Measurements from ENCODE around the gene ABR. TPM values are rescaled to one million over a fixed set of nuclear protein-coding genes. Genes with fewer than 3 reads are reported as not detected.
"Not testable (repeated sequence)": the region's sequence is repeated elsewhere in the genome, so short reads cannot be mapped to it uniquely, and the experiment has no call there.

ABR gene
- total RNA-seq, 2 experiments from 2014 or later = 143 to 156 TPM

DNA sequence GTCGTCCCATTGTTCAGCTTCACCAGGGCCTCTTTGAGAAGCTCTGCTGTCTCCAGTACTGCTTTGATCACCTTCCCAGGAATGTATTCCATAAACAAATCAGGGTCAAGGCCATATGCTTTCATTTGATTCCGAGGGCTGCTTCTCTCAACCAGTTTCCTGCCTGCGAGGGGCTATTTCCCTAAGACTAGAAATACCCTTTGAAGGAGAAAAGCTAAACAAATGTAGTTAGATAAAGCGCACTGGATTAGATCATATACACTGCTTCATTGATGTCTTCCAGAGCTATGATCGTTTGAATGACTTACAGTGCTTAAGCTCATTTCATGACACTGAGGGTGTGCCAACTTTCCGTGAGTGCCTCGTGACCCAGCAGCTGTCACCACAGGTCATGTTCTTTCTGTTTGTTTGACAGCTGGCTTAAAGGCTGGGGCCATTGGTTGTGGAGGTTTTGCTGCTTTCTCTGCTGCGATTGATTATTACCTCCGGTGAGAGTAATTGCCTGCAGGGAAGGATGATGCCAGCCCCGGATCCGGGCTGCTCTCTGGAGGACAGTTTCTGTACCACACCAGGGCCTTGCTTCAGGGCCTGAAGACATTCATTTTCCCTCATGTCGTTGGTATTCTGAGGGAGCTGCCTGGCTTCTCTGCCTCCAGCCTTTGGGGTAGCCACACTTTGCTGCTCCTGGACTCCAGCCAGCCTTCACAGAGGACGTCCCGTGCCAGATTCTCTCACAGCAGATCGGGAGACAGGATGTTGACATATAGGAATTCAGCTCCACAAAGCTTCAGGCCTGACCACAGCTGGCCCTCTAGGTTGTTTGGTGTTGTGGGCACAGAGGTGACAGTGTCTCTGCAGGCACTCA is 179.0 kb downstream of the ABR start:
- no peak for ATAC-seq
- Mint-ChIP-seq H3K36me3 (ENCODE audit: low read depth) (peaks cover 40% of the 10 kb centered on the region), H3K4me1 (ENCODE audit: low read depth) (peaks cover 30% of the 10 kb centered on the region), H3K9me3 (ENCODE audit: insufficient read depth) (no peaks in the 10 kb centered on the region), H3K27me3 (ENCODE audit: low read depth) (no peaks in the 10 kb centered on the region), H3K4me3 (no peak overlapping the region), H3K27ac (no peak overlapping the region)
- POLR2A ChIA-PET = no interaction called here
- DNase-seq = no peak
- CTCF ChIA-PET = interaction anchor here (0.8 to 1.4 kb wide), 3 partner anchors 20 to 223 kb away, joined by 3 to 6 read pairs (median 4); no protein-coding TSS in a partner anchor

- peak overlapping the region; percentile 95 for H3K27ac Mint-ChIP-seq
- CTCF ChIA-PET = interaction anchor here (1.3 to 4.7 kb wide), 5 partner anchors 9 to 586 kb away, joined by 4 to 47 read pairs (median 9); partner anchors contain the start of genes GLOD4, MRM3 and NXN
- peaks cover 23% of the 10 kb centered on the region for H3K4me1 Mint-ChIP-seq (ENCODE audit: low read depth)
- no peak for DNase-seq
- peaks cover 11% of the 10 kb centered on the region for H3K9me3 Mint-ChIP-seq (ENCODE audit: insufficient read depth)
- H3K36me3 Mint-ChIP-seq (ENCODE audit: low read depth) = peaks cover 33% of the 10 kb centered on the region
- no peak for ATAC-seq
- POLR2A ChIA-PET = interaction anchor here (1.1 kb wide), 1 partner anchor 120 kb away, joined by 3 read pairs; no protein-coding TSS in a partner anchor
- H3K27me3 Mint-ChIP-seq (ENCODE audit: low read depth) = no peaks in the 10 kb centered on the region
- peak overlapping the region; percentile 89 for H3K4me3 Mint-ChIP-seq
Observed at GRCh38 chr17:998111-998510, 181.7 kb downstream of the ABR start.

GRCh38 chr17:996554-997344 is 183.0 kb downstream of the ABR start, which contains the start of gene TIMM22:
TIMM22 (plus strand) TSS chr17:997129; CDS start chr17:997143, 14 bp downstream.
- peaks cover 11% of the 10 kb centered on the region for H3K9me3 Mint-ChIP-seq (ENCODE audit: insufficient read depth)
- H3K36me3 Mint-ChIP-seq (ENCODE audit: low read depth) = peaks cover 23% of the 10 kb centered on the region
- H3K27ac Mint-ChIP-seq = peak within 1 kb of the TSS; percentile 95
- peak within 1 kb of the TSS; percentile 89 for H3K4me3 Mint-ChIP-seq
- POLR2A ChIA-PET = interaction anchor here (0.6 to 1.9 kb wide), 8 partner anchors 10 to 282 kb away, joined by 3 to 9 read pairs (median 4); partner anchors contain the start of genes GLOD4, MRM3 and VPS53
- ATAC-seq = peak; percentile 98
- CTCF ChIA-PET = interaction anchor here (0.6 to 4.7 kb wide), 25 partner anchors 11 to 609 kb away, joined by 3 to 47 read pairs (median 4); partner anchors contain the start of genes GLOD4, MRM3 and NXN
- H3K4me1 Mint-ChIP-seq (ENCODE audit: low read depth) = peaks cover 23% of the 10 kb centered on the region
- H3K27me3 Mint-ChIP-seq (ENCODE audit: low read depth) = no peaks in the 10 kb centered on the region
- DNase-seq = peak; percentile 95

GRCh38 chr17:995324-995723 is 184.5 kb downstream of the ABR start:
- H3K27me3 Mint-ChIP-seq (ENCODE audit: low read depth); H3K27ac Mint-ChIP-seq; ATAC-seq; DNase-seq; H3K4me3 Mint-ChIP-seq; H3K36me3 Mint-ChIP-seq (ENCODE audit: low read depth); POLR2A ChIA-PET: not testable (repeated sequence)
- Mint-ChIP-seq H3K9me3 (ENCODE audit: insufficient read depth) (peaks cover 11% of the 10 kb centered on the region), H3K4me1 (ENCODE audit: low read depth) (peaks cover 23% of the 10 kb centered on the region)
- CTCF ChIA-PET = interaction anchor here (4.7 kb wide), 1 partner anchor 15 kb away, joined by 47 read pairs; the partner anchor contains the start of gene NXN

DNA sequence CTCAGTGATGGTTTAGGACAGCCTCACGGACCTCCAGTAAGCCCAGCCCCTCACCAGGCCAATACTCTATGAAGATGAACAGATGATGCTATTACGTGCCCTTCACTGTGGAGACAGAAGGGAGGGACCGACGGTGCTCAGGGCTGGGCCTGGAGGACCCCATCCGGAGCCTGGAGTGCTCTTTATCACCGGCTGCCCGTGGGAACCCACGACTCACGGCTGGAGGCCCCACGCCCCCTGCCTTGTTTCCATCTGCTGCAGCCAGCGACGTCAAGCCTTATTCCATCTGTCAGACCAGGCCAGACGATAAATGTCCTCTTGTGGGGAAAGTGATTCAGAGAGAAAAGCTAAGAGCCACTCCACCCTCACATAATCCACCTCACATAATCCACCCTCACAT is 186.8 kb downstream of the ABR start:
- POLR2A ChIA-PET = no interaction called here
- peaks cover 11% of the 10 kb centered on the region for H3K9me3 Mint-ChIP-seq (ENCODE audit: insufficient read depth)
- DNase-seq = no peak
- H3K4me3 Mint-ChIP-seq = no peak overlapping the region
- H3K27me3 Mint-ChIP-seq (ENCODE audit: low read depth) = no peaks in the 10 kb centered on the region
- ATAC-seq = no peak
- CTCF ChIA-PET = interaction anchor here (1.4 kb wide), 1 partner anchor 12 kb away, joined by 3 read pairs; no protein-coding TSS in a partner anchor
- H3K36me3 Mint-ChIP-seq (ENCODE audit: low read depth) = peaks cover 3% of the 10 kb centered on the region
- H3K27ac Mint-ChIP-seq = no peak overlapping the region
- H3K4me1 Mint-ChIP-seq (ENCODE audit: low read depth) = peaks cover 8% of the 10 kb centered on the region

DNA sequence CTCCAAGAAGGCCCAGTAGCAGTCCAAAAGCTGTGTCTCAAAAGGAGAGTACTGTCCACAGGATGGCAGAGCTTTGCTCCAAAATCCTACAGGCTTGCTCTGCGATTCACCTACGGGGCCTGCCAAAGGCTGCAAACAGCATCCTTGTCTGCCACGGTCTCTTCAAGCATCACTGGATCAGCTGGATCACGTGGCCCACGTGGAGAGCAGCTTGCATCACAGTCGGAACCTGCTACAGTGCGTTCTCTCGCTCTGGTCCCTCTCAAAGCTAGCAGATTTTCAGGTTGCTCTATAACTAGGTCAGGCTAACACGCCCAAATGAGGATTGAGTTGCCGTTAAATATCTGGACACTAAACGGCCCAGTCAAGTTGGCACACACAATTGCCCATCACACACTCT is 191.2 kb downstream of the ABR start:
- H3K9me3 Mint-ChIP-seq (ENCODE audit: insufficient read depth) = no peaks in the 10 kb centered on the region
- no peaks in the 10 kb centered on the region for H3K36me3 Mint-ChIP-seq (ENCODE audit: low read depth)
- DNase-seq (no peak), ATAC-seq (no peak)
- no peaks in the 10 kb centered on the region for H3K27me3 Mint-ChIP-seq (ENCODE audit: low read depth)
- H3K4me1 Mint-ChIP-seq (ENCODE audit: low read depth) = no peaks in the 10 kb centered on the region
- ChIA-PET POLR2A (no interaction called here), CTCF (no interaction called here)
- no peak overlapping the region for H3K4me3 Mint-ChIP-seq
- H3K27ac Mint-ChIP-seq = no peak overlapping the region

DNA sequence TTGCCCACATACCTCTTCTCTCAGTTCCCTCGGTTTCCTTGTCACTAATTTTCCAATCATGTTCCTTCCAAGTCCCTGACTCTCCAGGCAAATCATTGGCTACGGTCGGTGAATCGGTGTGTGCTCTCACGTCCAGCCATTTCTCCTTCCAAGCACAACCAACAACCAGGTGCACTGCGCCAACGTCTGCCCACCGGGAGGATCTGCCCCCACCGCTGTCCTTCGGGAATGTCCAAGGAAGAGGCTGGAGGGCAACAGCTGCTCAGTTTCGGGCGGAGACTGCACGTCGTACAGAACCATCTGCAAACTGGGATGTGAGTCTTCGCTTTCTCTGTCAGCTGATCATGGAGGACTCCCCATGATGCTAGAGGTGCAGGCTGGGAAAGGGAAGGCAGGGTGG is 191.8 kb downstream of the ABR start:
- H3K27me3 Mint-ChIP-seq (ENCODE audit: low read depth) = no peaks in the 10 kb centered on the region
- no peaks in the 10 kb centered on the region for H3K9me3 Mint-ChIP-seq (ENCODE audit: insufficient read depth)
- ATAC-seq (no peak), DNase-seq (no peak)
- H3K27ac Mint-ChIP-seq = no peak overlapping the region
- no peaks in the 10 kb centered on the region for H3K4me1 Mint-ChIP-seq (ENCODE audit: low read depth)
- no peaks in the 10 kb centered on the region for H3K36me3 Mint-ChIP-seq (ENCODE audit: low read depth)
- CTCF ChIA-PET = no interaction called here
- POLR2A ChIA-PET = no interaction called here
- no peak overlapping the region for H3K4me3 Mint-ChIP-seq

GRCh38 chr17:986322-986929 is 193.4 kb downstream of the ABR start:
- H3K9me3 Mint-ChIP-seq (ENCODE audit: insufficient read depth) = no peaks in the 10 kb centered on the region
- no peaks in the 10 kb centered on the region for H3K4me1 Mint-ChIP-seq (ENCODE audit: low read depth)
- CTCF ChIA-PET = no interaction called here
- no peaks in the 10 kb centered on the region for H3K27me3 Mint-ChIP-seq (ENCODE audit: low read depth)
- no peak for ATAC-seq
- H3K27ac Mint-ChIP-seq = no peak overlapping the region
- POLR2A ChIA-PET = no interaction called here
- no peak for DNase-seq
- H3K4me3 Mint-ChIP-seq = no peak overlapping the region
- no peaks in the 10 kb centered on the region for H3K36me3 Mint-ChIP-seq (ENCODE audit: low read depth)

DNA sequence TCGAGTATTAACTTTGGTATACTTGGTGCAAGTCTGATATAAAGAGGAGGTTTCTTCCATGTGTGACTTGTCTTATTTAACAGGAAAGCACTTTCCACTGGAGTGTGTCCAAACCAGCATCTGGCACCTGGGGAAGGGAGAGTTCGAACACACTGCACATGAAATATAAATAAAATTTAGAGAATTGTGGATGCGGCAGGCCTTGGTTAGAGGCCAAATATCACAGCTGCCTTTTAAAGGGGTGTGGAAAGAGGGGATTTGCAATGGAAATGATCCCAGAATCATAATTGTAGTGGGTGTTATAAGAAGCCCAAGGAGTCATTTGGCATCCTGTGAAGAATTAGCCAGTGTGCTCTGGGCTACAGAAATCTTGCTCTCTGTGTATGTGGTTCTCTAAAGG is 195.9 kb downstream of the ABR start:
- H3K36me3 Mint-ChIP-seq (ENCODE audit: low read depth) = no peaks in the 10 kb centered on the region
- ChIA-PET POLR2A (interaction anchor here (1.0 kb wide), 1 partner anchor 11 kb away, joined by 5 read pairs; no protein-coding TSS in a partner anchor), CTCF (interaction anchor here (1.5 kb wide), 1 partner anchor 13 kb away, joined by 3 read pairs; the partner anchor contains the start of gene TIMM22)
- DNase-seq (no peak), ATAC-seq (no peak)
- H3K4me3 Mint-ChIP-seq = no peak overlapping the region
- H3K9me3 Mint-ChIP-seq (ENCODE audit: insufficient read depth) = no peaks in the 10 kb centered on the region
- H3K27me3 Mint-ChIP-seq (ENCODE audit: low read depth) = no peaks in the 10 kb centered on the region
- peaks cover 12% of the 10 kb centered on the region for H3K4me1 Mint-ChIP-seq (ENCODE audit: low read depth)
- H3K27ac Mint-ChIP-seq = no peak overlapping the region

DNA sequence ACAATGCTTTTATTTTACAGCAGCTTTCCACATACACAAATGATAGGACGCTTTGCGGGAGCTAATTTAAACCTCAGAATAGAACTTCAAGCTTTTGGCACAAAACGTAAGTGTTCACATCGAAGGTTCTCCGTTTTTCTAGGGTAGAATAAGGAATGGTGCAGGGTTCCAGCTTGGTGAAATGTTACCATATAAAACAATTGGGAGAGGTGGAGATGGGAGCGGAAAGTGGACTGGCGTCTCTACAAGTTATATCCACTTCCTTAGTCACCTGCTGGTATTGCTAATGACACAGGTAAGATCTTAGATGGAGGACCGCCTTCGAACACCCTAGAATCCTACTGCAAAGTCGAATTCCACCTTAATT is 198.5 kb downstream of the ABR start:
- peaks cover 16% of the 10 kb centered on the region for H3K4me1 Mint-ChIP-seq (ENCODE audit: low read depth)
- ATAC-seq (no peak), DNase-seq (no peak)
- ChIA-PET CTCF (interaction anchor here (0.6 to 4.6 kb wide), 41 partner anchors 9 to 836 kb away, joined by 3 to 90 read pairs (median 4); partner anchors contain the start of genes GEMIN4, GLOD4, MRM3 and TIMM22), POLR2A (interaction anchor here (0.7 to 2.7 kb wide), 3 partner anchors 11 to 200 kb away, joined by 3 to 14 read pairs (median 3); partner anchors contain the start of genes GLOD4 and MRM3)
- no peak overlapping the region for H3K27ac Mint-ChIP-seq
- peaks cover 20% of the 10 kb centered on the region for H3K27me3 Mint-ChIP-seq (ENCODE audit: low read depth)
- H3K4me3 Mint-ChIP-seq = peak overlapping the region; percentile 69
- H3K36me3 Mint-ChIP-seq (ENCODE audit: low read depth) = no peaks in the 10 kb centered on the region
- no peaks in the 10 kb centered on the region for H3K9me3 Mint-ChIP-seq (ENCODE audit: insufficient read depth)
